ENCODE results near the gene PLEKHA1.

The PLEKHA1 gene

GRCh38 chr10:122347170-122347841 is 27.2 kb upstream of the PLEKHA1 start:
- no peak for DNase-seq

DNA sequence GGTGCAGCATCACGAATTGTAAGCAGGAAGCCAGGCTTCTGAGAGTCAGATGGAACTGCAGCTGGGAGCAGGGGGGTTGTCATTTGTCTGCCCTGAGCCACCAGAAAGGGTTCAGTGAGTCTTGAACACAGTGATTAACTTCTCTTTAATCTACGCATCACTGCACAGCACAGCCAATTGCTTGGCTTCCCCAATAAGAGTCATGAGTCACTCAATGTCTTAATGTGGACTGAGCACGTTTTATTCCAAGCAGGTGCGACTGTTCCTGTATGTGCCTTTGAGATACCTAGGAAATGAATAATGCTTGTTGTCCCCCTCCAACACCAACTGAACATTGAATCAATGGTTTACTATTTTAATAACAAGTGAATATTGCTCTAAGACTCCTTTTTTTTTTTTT is 26.0 kb upstream of the PLEKHA1 start:
- peak; percentile 77 for DNase-seq

DNA sequence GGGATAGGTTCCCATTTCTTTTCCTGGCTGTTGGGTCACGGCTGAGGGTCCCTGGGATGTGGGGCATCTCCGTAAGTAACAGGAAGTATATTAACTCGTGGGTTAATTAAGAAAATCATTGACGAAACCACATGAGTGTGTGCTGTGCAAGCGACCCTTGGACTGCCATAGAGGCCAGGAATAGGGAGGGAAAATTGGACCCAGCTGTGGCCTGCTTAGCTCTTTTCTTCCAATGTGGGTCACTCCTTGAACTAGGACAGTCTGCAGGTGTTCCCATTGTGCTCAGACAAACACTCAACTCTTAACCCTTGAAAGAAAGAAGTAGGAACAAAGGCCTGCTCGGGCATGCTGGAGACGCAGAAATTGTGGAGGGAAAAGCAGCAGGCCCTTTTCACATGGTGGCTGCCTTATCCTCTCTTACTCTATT is 25.6 kb upstream of the PLEKHA1 start:
- DNase-seq: peak; percentile 17

DNA sequence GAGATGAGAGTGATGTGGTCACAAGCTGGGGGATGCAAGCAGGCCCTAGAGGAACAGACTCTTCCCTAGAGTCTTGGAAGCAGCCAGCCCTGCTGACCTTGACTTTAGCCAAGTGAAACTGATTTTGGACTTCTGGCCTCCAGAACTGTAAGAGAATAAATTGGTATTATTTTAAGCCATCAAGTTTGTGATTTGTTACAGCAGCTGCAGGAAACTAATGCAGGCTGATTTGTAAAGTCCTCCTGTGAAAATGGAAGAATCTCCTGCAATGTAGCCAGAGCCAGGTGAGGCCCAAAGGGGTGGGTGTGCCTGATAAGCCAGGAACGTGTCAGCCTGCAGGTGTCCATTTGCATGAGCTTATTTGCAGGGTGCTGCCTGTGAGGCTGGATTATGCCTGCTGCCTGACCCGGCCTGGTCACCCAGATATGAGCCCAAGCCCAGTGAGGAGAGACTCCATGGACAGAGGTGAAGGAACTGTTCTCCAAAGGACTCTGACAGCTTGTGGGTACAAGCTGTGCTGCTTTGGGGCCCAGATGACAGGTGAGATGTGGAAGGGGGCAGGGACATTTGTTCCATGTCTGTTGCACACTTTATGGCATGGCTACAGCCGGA is 24.6 kb upstream of the PLEKHA1 start:
- no peak for DNase-seq

DNA sequence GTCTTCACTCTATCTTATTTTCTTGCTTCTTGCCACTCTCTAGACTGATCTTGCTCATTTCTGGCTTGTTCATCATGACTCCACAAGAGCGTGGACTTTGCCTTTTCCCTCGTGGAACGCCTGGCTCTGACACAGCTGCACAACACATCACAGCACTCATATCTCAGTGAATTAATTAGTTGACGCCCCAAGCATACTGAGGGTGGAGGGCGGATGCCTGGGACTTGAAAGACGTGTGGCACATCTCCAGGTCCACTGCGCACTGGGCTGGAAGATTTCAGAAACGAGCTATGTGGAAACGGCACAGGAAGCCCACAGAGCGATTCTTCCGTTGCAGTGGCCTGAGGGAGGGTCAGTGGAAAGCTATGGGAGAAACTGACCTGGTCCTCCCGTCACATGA is 23.6 kb upstream of the PLEKHA1 start:
- DNase-seq: no peak

DNA sequence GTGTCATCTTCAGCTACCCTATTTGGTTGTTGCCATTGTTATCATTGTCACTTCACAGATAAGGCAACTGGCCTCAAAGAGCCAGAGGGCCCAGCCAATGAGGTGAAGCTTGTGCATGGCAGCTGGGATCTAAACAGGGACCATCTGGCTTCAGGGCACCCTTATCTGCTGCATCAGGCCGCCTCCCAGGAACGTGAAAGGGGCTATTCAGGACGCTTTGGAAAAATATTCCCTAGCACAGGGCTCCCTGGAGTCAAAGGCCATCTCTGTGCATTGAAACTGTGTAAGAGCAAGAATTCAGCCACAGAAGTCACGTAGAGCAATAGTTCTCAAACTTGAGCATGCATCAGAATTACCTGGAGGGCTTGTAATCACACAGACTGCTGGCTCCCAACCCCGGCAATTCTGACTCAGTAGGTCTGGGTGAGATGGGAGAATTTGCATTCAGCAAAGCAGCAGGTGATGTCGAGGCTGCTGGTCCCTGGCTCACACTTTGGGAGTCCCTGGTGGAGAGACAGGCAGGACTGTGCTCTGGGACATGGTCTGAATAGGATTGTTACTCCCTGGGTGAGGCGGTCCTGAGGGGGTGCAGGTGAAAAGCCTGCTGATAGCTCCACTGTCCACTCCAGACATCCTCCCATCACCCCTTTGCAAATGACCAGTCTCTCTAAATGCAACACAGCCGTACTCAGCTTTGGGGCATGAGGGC is 21.5 kb upstream of the PLEKHA1 start:
- DNase-seq: no peak

GRCh38 chr10:122354383-122354782 is 20.1 kb upstream of the PLEKHA1 start:
- no peak for DNase-seq

DNA sequence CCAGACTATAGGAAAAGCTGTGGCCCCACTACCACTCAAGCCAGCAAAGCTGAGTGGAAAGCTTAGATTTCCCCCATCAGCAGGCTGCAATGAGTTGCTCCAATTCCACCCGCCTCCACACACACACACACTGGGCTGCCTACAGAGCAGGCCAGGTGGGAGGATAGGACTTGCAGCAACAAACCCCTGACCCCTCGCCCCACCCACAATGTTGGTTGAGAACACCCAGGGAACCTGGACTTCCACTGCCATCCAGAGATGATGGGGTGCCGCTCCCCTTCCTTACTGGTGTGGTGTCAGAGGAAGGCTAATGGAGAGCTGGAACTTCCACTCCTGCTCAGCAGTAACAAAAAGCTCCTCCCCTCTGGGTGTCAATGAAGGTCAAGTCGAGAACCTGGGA is 16.8 kb upstream of the PLEKHA1 start:
- DNase-seq: no peak

GRCh38 chr10:122359621-122360020 is 14.9 kb upstream of the PLEKHA1 start:
- DNase-seq: no peak

- DNase-seq: no peak
Observed at GRCh38 chr10:122361046-122361445, 13.5 kb upstream of the PLEKHA1 start.

DNA sequence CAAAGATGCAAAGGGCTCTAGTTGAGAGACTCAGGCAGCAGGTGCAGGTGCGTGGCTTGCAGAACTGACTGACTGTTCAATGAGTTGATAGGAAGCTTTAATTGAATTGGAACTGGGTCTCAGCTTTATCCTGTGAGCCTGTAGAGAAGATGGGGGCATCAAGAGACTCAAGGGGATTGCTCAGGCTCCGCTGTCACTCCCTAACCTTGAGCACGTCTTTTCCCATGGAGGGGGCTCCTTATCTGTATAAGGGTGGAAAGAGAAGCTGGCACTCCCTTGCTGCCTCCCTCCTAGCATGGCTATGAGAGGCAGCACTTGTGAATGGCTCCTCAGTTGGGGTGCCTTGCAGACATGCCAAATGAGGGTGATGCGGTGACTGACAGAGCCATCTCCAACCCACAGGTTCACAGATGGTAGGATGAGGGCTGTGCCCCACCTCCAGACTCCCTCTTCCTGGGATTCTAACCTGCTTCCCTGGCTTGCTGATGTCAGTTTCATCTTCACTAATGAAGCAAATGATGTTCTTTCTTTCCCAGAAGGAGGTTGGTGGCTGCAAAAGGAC is 12.4 kb upstream of the PLEKHA1 start:
- DNase-seq: no peak

DNA sequence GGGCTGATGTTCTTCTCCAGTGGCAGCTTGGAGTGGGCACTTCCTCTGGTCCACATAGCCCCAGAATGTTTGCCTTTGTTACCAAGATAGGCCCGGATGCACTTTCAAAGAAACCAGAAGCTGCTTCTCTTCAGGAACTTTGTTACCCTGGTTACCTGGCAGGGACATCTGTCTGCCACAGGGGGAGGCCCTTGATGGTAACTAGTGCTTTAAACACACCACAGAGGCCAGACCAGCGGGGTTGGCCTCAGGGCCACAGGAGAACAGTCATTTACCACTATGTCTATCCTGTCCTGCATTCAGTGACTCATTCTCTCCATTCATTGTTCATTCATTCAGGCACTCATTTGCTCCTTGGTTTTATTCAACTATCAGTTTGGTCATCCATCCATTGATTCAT is 11.9 kb upstream of the PLEKHA1 start:
- peak; percentile 40 for DNase-seq

DNA sequence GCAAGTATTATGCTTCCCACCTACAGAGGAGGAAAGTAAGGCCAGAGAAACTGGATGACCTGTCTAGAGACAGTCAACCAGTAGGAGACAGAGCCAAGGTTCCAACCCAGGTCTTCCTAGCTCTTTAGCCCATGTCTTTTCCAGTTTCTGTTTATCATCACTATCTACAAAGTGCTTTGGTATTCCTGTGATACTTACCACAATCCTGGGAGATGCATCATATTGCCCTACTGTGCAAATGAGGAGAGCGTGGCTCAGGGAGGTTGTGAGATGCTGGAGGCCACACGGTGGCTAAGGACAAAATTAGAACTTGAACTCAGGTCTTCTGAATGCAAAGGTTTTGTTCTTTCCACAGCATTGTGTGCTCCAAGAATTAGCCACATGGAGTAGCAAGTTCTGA is 11.2 kb upstream of the PLEKHA1 start:
- no peak for DNase-seq

- no peak for DNase-seq
Observed at GRCh38 chr10:122363722-122364463, 10.6 kb upstream of the PLEKHA1 start.

DNA sequence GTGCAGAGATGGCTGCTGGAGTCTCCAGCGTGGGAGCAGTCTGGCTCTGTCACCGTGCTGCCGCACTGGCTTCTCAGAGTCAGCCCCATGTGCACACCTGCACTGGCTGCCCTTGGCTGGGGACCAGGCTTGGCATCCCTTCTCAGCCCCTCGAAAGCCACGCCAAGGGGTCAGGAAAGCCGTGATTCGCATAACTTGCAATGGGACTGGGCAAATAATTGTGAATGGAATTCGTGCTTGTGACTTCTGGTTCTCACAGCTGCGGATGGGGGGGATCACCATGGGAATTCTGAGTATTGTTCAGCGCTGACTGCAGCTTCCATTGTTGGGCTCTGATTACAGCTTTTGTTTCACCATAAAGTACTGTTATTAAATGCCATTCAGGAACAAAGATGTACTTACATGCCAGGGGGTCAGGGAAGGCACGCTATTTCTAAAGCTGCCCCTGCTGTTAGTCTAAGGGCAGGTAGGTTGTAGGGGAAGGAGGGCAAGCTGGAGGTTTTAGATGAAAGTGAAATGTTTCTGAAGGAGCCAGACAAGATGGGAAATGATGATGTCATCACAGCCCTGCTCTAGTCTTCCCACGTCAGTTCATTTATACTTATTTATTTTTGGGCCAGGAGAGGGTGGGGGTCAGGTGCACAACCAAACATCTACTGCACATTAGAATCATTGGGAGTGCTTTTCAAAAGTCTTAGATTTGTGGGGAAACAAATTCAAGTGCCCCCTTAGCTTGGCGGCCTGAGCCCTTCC is 5.8 kb upstream of the PLEKHA1 start:
- DNase-seq: no peak

DNA sequence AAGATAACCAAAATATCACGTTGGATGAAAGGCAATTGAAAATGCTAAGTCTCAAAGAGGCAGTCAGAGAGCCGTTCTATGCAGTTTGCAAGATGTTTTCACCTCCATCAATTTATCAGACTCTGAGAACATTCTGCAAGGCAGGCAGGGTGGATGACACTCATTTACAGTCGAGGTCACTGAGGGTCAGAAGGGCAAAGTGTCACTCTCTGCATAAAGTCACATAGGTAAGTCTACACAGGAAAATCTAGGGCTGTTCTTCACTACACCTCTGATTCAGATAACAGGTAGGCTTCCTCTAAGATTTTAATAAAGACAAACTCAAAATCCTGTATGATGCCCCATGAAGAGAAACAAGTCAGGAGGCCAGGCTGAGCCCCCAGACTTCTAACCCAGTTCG is 1.4 kb upstream of the PLEKHA1 start:
- no peak for DNase-seq

GRCh38 chr10:122373721-122374120 is 787 bp upstream of the PLEKHA1 start:
- no peak for DNase-seq

DNA sequence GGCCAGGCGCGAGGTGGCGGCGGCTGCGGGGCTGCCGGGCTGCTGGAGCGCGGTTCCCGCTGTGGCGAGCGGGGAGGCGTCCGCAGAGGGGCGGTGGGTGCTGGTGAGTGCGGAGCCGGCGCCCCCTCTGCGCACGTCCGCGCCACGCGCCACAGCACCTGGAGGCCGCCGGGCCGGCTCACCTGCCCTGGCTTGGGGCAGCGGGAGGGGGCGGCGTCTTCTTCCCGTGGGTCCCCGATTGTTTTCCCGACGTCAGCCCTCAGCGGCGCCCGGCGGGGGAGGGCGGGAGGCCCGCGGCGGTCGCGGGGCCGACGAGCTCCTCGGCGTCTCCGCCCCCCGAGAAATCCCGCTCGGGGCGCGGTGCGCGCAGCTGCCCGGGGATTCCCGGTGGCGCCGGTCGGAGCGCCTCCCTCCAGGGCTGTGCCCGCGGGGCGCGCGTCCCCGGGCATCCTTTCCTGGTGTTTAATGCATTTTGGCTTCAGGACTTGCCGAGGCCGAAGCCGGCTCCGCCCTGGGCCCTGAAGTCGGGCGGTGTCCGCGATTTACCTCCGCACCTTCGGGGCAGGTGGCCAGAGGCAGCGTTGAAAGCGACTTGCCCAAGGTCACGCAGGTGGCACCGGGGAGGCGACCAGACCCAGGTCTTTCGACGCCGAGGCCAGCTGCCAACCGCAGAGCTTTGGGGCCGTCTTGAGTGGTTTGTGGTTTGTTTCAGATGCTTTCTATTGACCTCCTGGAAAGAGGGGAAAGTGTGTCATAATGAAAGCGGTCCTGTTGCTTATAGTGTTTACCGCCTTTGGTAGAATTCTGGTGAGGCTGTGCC is 561 bp downstream of the PLEKHA1 start:
- DNase-seq: peak; percentile 57

DNA sequence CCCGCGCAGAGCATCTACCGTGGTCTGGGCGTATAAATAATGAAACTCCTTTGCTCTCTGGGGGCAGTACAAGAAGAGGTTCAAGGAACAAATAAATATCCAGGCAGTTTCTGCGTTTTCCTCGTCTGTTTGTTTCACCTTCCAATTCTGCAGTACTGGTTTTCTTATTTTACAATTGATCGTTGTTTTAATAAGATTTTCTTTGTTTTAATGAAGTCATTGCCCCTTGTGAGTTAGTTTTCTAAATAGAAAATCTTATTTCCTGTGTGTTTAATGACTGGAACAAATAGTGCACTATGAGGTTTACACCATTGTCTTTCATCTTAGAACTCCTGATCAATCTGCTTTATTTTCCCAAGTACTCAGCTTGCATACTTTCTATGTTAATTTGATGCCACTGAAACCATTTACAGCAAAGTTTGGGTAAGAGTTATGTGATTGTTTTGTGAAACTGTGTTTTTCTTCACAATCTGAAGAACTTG is 1.2 kb downstream of the PLEKHA1 start:
- DNase-seq: no peak

- DNase-seq: no peak
Observed at GRCh38 chr10:122376364-122376961, 2.0 kb downstream of the PLEKHA1 start.

GRCh38 chr10:122379041-122379440 is 4.5 kb downstream of the PLEKHA1 start:
- no peak for DNase-seq
